Endothelial cell of hepatic sinusoid (primary cell): ENCODE results near the gene RBM38.
"Not testable (repeated sequence)": the region's sequence is repeated elsewhere in the genome, so short reads cannot be mapped to it uniquely, and the experiment has no call there.

Source experiments
- in situ Hi-C: cut with HindIII; loops from 2 replicates; pipeline ENCODE4 v1.10.0; 2017; ENCODE audit warnings: low sequenced_read_pairs

RBM38 gene

DNA sequence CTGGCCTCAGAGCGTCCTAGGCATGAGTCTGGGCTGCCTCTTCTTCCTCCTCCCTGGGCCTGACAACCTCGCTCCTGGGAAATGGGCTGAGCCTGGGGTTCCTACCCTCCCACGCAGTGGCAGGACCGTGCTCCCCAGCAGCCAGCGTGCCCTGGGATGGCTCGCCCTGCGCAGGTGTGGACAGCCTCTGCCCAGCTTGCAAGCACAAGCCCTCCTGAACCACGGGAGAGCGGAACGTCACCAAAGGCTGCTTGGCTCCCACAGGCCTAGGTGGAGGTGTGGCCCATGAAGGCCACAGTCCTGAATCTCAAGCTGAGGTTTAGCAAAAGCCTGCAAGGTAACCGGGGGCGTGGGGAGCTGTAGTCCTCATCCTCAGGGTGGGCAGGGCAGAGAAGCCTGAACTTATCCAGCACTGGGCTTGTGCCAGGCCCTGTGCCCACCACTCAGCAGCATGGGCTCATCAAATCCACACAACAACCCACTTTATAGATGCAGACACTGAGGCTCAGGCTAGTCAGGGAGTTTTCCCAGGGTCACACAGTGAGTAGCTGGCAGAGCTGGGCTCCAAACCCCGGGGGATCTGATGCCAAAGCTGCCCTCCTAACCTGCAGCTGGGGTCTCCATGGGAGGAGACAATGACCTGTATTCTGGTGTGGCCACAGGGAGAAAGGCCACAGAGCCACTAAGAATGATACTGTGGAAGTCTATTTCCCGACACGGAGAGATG lies 25.3 kb downstream of the RBM38 start:
- in situ Hi-C loops: no loop called here

DNA sequence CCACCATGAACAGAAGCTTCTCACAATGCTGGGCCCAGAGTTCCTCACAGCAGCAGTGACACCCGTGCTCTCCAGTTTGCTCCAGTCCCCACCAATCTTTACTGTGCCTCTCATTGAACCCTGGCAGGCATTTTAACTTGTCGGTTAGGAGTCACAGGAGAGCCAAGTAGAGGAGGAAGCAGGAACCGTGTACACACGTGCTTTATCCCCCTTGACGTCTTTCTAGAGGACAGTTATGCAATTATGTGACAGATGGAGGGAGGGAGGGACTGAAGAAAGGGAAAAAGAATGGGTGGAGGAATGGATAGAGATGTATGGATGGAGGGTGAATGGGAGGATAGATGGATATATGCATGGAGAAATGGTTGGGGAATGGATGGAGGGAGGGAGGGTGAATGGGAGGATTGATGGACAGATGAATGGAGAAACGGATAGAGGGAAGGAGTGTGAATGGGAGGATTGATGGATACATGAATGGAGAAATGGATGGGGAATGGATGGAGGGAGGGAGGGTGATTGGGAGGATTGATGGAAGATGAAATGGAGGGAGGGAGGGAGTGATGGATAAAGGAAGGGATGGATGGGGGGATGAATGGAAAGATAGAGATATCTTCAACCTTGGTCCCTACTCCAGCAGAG lies 26.0 kb downstream of the RBM38 start:
- in situ Hi-C loops: no loop called here

DNA sequence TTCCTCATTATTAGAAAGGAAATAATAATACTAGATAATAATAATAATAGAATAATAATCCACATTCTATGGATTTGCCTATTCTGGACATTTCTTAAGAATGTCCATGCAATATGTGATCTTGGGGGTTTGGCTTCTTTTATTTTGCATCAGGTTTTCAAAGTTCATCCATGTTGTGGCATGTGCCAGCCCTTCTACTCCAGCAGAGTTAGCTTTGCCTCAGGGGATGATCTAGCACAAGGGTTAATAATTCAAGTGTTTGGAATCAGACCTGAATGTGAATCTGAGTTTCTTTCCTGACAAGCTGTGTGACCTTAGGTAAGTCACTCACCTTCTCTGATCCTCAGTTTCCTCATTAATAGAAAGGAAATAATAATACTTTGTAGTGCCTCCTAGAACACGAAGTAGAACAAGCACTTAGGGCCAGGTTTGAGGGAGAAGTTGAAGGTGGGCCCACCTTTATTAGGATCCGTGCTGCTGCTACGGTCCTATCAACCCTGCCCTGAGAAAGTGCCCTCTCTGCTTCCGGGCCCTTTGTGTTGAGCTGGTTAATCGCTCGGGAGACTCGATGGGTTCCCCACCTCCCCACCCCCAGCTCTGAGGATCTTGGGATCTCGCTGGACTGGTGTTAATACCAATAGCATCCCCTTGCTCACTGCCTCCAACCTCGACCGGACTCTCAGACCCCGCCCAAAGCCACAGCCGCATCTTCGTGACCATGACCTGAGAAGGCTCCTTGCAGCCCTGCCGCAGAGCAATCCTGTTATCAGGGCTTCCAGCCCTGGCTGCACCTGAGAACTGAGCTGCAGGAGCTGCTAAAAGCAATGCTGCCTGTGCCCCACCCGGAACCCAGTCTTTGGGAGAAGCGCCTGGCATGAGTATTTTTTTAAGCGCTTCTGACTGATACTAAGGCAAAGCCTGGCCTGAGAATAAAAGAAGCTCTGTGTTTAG lies 26.9 kb downstream of the RBM38 start:
- in situ Hi-C loops: no loop called here

DNA sequence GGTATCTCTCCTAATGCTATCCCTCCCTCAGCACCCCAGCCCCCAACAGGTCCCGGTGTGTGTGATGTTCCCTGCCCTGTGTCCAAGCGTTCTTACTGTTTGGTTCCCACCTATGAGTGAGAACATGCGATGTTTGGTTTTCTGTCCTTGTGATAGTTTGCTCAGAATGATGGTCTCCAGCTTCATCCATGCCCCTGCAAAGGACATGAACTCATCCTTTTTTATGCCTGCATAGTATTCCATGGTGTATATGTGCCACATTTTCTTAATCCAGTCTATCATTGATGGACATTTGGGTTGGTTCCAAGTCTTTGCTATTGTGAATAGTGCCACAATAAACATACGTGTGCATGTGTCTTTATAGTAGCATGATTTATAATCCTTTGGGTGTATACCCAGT lies 28.3 kb downstream of the RBM38 start:
- in situ Hi-C loops: not testable (repeated sequence)

DNA sequence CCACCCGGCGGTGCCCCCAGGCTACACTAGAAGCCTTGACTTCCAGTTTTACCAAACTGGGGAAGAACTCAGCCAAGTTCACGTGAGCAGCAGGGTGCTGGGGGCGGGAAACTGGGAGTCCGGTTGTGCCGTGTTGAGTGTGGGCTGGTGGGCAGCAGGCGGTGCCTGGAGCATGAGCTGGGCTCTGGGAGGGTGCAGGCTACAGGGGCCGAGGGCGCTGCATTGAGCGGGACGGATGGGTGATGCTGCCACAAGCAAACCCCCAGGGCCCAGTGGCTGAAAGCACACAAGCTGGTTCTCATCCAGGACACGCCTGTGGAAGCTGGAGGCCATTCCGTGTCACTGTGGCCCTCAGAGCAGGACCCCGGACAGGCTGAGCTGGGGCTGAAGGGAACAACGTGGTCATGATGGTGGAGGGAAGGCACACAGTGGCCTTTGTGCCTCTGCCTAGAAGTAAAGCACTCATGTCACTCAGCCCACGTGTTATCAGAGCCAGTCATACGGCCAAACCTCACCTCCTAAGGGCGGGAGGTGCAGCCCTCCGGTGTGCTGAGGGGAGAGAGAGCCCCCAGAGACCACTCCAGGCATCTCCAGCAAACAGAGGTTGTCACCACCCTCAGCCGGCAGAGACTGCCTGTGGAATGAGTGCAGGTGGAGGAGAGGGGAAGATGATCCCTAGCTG lies 29.5 kb downstream of the RBM38 start:
- in situ Hi-C loops: no loop called here

DNA sequence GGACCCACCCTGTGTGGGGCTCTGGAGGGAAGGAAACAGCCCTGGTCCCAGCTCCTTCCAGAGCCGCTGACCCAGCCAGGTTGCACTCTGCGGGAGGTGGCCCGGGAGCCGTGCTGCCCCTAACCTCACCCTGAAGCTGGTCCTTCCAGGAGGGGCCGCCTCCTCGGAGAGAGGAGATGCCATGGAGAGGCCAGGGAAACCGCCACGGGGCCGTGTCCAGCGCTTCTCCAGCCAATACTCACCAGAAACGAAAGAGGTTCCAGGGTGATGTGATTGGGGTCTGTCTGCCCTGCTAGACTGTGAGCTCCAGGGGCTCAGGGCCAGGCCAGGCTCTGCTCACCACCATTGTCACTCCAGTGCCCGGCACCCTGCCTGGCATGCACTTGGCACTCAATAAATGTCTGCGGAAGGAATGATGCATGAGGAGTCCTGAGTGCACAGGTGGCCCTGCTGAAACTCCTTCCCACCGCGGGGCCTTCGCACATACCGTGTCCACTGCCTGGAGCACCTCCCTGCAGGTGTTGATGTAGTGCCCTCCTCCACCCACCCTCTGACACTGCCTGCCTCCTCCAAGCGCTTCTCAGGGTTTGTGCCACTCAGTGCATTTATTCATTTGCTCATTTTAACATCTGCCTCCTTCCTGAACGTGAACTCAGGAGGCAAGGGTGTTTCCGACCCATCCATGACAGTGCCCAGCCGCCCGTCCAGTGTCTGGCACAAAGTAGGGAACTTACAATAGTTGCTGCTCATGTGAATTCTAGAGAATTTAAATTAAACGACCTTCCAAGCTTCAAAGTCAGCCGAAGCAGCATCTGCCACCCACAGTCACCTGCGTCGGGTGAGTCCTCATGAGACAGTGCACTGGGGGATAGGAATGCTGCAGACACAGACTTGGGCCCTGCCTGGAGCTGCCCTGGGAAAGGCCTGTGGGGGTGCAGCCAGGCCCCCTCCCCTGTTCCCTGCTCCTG lies 30.3 kb downstream of the RBM38 start:
- in situ Hi-C loops: no loop called here

DNA sequence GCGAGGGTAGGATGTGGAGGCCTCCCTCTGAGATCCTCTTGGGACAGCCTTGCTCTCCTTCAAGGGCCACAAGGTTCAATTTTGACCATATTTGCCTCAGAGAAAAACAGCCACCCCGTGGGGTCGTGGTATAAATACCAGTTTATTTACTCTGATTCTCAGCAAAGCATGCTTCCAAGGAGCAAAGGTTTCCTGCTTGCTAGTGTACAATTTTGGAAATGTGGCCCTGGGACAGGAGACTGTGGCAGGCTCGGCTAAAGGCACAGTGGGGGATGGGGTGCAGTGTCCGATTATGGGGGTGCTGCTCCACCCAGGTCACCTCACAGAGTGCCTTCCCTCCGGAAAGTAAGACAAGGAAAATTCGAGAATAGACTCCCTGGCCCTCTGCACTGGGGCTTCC lies 31.1 kb downstream of the RBM38 start:
- in situ Hi-C loops: no loop called here

DNA sequence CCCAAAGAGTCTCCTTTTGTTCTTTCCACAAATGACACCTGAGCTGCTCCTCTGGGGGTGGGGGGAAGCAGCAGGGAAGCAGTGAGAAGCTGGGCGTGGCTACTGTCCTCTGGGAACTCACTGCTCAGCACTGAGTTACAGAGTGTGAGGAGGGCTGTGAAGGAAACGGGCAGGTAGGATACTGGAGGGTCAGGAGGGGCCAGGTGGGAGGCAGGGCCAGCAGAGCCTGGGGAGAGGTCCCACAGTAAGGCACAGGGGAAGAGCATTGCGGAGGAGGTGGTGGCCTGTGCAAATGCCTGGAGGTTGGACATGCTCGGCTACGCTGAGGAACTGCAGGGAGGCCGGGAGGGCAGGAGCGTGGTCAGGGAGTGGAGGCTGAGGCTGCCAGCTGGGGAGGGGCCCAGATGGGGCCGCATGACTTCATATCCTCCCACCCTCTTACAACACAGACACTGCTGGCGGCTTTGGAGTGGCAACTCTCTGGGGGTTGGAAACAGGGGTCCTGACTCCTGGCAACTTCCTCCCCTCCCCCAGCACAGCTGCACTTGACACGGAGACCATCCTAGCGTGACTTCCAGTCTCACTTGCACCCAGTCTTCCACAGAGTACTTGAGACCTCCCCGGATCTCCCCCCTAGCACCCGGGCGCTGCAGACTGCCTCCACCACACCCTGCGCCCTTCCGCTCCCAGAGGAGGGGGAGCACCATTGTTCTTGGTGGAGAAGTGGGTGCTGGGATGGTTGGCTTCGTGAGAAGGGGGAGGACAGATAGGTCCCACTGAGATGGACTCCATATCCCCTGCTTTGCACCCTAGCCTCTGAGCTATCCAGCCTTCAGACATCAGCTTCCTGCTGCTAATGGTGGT lies 34.2 kb downstream of the RBM38 start:
- in situ Hi-C loops: no loop called here

DNA sequence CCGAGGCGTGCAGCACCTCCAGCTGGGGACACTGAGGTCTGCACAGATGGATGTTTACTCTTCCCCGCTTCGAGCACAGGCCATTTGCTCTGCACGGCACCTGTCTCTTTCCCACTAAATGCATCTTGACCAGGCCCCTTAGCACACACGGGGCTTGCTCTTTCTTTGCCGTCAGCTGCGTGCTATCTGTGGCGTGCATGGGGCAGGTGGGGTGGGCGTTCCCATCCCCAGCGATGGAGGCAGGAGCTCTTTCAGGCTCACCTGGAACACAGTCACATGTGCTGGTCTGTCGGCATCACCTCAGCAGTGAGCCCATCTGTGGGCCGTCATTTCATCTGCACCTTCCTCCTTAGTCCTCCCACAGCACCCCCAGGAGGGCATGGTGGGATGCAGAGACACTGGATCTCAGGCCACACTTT lies 35.1 kb downstream of the RBM38 start:
- in situ Hi-C loops: no loop called here

DNA sequence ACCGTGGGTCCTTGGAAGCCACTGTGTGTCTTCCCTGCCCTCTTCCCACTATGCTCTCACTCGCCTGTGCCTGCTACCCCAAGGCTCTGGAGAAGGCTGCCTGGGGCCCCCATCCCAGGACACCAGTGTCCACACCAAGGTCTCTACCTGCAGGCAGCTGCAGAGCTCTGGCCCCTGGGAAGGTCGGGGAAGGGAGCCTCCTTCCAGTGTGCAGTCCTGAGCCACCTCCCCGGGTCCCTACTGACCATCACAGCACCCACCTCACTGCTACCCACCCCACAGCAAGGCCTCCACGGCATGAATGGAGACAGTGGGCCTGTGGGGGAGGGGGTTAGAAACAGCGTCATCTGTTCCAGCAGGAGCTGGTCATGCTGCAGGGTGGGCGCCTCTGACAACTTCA lies 35.6 kb downstream of the RBM38 start:
- in situ Hi-C loops: no loop called here

DNA sequence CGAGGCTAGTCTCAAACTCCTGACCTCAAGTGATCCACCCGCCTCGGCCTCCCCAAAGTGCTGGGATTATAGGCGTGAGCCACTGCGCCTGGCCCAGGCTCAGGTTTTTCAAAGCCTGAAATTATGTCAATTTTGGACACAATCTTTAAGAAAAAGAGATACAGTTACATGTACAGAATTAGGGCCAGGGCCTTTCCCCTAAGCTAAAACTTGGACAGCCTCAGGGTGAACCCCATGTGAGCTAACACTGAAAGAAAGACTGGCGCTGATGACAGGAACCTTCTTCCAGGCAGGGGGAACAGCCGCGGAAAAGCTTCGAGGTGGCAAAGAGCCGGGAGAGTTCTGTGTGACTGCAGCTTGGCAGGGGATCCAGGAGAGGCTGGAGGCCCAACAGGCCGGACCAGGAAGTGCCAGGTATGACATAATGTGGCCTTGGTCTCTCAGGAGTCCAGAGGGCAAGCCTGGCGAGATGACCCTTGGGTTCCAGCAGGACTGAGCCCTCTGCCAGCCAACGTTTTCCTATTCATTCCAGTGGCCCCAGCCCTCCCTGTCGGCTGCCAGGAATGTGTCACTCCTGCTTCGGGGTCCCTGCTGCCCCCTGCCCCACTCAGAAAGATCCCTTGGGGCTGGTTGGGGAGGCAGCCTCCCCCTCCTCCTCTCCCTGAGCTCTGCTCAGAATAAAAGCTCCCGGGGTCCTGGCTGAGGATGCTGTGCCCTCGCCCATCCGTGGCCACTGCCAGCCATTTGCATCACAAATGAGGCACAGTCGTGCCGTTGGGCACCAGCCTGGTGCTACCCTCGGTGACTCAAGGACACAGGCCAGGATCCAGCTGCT lies 37.3 kb downstream of the RBM38 start:
- in situ Hi-C loops: no loop called here

DNA sequence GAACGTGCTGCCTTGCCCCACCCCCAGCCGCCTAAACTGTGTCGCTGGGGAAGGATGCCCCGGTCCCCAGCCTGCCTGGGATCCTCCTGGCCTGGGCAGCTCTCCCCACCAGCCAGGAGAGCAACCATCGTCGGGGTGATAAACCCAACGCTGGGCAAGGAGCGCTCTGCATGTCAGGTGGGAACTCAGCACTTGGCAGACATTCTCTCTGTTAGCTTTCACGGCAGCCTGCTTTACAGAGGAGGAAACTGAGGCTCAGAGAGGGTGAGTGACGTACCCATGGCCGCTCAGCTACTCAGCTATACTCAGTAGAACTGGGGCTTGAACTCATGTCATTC lies 37.9 kb downstream of the RBM38 start:
- in situ Hi-C loops: no loop called here

DNA sequence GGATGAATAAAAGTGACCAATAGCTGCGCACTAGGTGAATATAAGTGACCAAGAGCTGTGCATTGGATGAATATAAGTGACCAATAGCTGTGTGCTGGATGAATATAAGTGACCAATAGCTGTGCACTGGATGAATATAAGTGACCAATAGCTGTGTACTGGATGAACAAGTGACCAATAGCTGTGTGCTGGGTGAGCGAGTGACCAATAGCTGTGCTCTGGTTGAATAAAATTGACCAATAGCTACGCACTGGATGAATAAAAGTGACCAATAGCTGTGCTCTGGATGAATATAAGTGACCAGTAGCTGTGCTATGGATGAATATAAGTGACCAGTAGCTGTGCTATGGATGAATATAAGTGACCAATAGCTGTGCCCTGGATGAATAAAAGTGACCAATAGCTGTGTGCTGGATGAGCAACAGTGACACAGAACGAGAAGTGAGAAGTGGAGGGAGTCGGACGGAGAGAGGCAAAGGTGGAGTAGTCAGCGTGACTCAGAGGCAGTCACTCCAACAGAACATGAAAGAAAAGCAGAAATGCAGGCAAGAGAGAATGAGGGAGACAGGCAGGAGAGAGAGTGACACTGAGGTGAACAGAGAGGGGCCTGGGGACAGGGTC lies 38.5 kb downstream of the RBM38 start:
- in situ Hi-C loops: no loop called here

DNA sequence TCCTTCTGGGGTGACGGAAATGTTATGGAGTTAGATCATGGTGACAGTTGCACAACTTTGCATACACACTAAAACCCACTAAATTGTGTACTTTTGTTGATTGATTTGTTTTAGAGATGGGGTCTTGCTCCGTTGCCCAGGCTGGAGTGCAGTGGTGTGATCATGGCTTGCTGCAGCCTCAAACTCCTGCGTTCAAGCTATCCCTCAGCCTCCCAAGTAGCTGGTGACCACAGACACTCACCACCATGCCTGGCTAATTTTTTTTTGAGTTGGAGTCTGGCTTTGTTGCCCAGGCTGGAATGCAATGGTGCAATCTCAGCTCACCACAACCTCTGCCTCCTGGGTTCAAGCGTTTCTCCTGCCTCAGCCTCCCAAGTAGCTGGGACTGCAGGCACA lies 39.0 kb downstream of the RBM38 start:
- in situ Hi-C loops: not testable (repeated sequence)

DNA sequence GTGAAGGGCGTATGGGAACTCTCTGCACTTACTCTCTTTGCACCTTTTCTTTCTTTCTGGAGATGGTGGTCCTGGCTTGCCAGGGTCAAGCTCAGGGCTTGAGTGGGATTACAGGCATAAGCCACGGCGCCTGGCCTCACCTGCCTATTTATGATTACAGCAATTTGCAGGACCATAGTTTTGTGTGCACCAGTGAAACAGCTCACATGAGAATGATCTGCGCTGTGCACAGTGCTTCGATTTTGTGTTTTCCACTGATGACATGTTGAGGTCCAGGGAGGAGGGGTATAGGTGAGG lies 40.3 kb downstream of the RBM38 start:
- in situ Hi-C loops: no loop called here

DNA sequence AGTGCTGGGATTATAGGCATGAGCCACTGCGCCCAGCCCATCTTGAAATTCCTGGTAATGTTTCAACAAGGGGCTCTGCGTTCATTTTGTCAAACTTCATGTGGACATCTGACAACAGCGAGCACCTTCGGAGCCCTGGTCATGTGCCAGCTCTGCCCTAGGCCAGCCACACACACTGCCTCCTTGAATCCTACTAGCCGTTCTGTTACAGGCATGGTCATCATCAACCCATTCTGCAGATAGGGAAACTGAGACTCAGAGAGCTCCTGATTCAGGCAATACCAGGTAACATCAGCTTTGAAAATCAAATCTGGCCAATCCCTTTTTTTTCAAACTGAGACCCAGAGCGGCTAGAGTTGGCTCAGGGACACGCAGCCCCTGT lies 41.3 kb downstream of the RBM38 start:
- in situ Hi-C loops: no loop called here

DNA sequence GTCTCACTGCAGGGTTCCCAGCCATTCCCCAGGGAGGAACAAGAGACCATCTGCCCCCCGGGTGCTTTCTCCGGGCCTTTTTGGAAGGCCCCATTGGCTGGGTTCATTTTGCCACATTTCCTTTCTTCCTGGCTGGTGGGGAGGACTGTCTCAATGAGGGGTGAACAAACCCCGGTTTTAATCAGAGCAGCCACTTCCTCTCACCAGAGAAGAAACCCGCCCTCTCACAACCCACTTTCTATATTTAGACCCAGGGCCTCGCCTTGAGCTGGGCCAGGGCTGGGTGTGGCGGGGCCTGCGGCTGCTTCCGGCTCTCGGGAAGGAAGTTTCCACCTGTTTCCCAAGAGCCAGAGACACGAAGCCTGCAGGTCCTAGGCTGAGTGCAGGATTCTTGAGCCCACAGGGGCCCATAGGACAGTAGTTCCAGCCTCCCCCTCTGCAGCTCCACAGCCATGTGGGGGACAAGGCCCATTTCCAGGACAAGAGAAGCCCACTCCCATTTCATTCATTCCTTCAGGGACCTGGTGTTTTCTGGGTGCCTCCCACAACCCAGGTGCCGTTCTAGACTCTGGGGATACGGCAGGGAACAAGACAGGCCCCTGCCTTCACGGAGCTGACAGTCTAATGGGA lies 41.8 kb downstream of the RBM38 start:
- in situ Hi-C loops: no loop called here
